ENCODE data around the gene CUBN. TPM values are rescaled to one million over a fixed set of nuclear protein-coding genes. Genes with fewer than 3 reads are reported as not detected.

Gene CUBN
- polyA plus RNA-seq, 2 of the 4 experiments (the other 2 are of a cell fraction) = 0.08 to 0.28 TPM

- WGBS (ENCODE audit: missing lambda C conversion rate) = 18% methylated on average over 8 of the region's 8 CpGs
Observed at GRCh38 chr10:16965740-16966447, 163.7 kb downstream of the CUBN start.

GRCh38 chr10:16965344-16965616, 164.3 kb downstream of the CUBN start:
- peaks cover 30% of the 10 kb centered on the region for H3K4me1 ChIP-seq
- DNase-seq (ENCODE audit: low read depth in 1 of 2, low spot score in 1 of 2) = no peak
- no peak overlapping the region for H3K27ac ChIP-seq
- H3K4me3 ChIP-seq = no peak overlapping the region
- ChIA-PET POLR2A (interaction anchor here (1.6 kb wide), 1 partner anchor 264 kb away, joined by 7 read pairs; no protein-coding TSS in a partner anchor), CTCF (no interaction called here)
- ATAC-seq = no peak
- no peak for FAIRE-seq
- TF ChIP-seq EHMT2 (IDR thresholded peaks at IDR 0.05; ENCODE audit: low read depth) = no peak
- TF ChIP-seq FOSL2 (IDR thresholded peaks at IDR 0.05) = no peak
- TF ChIP-seq FOSL2 (CRISPR knock-in tag; IDR thresholded peaks at IDR 0.05) = no peak
- TF ChIP-seq POLR2A (IDR thresholded peaks at IDR 0.05; ENCODE audit: low read length) = no peak
- no peak for TF ChIP-seq RNF2 (IDR thresholded peaks at IDR 0.05; ENCODE audit: borderline replicate concordance, low read depth)
- no peak for TF ChIP-seq MAFK (IDR thresholded peaks at IDR 0.05; ENCODE audit: partially characterized antibody)
- H3K9me3 ChIP-seq = no peaks in the 10 kb centered on the region
- 87% methylated on average over 7 of the region's 7 CpGs for WGBS (ENCODE audit: missing lambda C conversion rate)
- H3K4me2 ChIP-seq = no peak overlapping the region

More at GRCh38 chr10:16965740-16966447, 163.7 kb downstream of the CUBN start:
- Histone ChIP-seq H3K4me1 (peaks cover 30% of the 10 kb centered on the region), H3K27ac (peak overlapping the region; percentile 30 to 73; a peak in 4 of 6 replicates), H3K9me3 (no peaks in the 10 kb centered on the region), H3K4me3 (no peak overlapping the region), H3K4me2 (peak overlapping the region; percentile 66)
- CTCF ChIA-PET = interaction anchor here (0.6 kb wide), 1 partner anchor 74 kb away, joined by 3 read pairs; no protein-coding TSS in a partner anchor
- POLR2A ChIA-PET = interaction anchor here (1.0 to 1.6 kb wide), 2 partner anchors 261 to 263 kb away, joined by 3 to 7 read pairs; no protein-coding TSS in a partner anchor
- DNase-seq (ENCODE audit: low read depth in 1 of 2, low spot score in 1 of 2) (peak; percentile 60 to 64), FAIRE-seq (no peak), ATAC-seq (peak; percentile 87 to 88)
- no peak for TF ChIP-seq FOSL2 (IDR thresholded peaks at IDR 0.05)
- TF ChIP-seq FOSL2 (CRISPR knock-in tag; IDR thresholded peaks at IDR 0.05) = peak; percentile 31; the same call in 1 of the 2 replicates
- no peak for TF ChIP-seq HMGXB4 (CRISPR knock-in tag; IDR thresholded peaks at IDR 0.05; ENCODE audit: borderline replicate concordance)
- TF ChIP-seq TFCP2L1 (CRISPR knock-in tag; IDR thresholded peaks at IDR 0.05) = no peak
- TF ChIP-seq HOXB5 (CRISPR knock-in tag; IDR thresholded peaks at IDR 0.05) = no peak
- TF ChIP-seq MAFK (IDR thresholded peaks at IDR 0.05; ENCODE audit: partially characterized antibody) = no peak
- no peak for TF ChIP-seq HES2 (IDR thresholded peaks at IDR 0.05)
- peak in 1 of 2 experiments; percentile 13; a peak in 1 of 4 replicates for TF ChIP-seq CEBPB (IDR thresholded peaks at IDR 0.05)
- TF ChIP-seq RAD21 (conservative IDR thresholded peaks at IDR 0.05 in 1 of 2, IDR thresholded peaks at IDR 0.05 in 1 of 2) = no peak
- no peak for TF ChIP-seq FOXS1 (CRISPR knock-in tag; IDR thresholded peaks at IDR 0.05)
- no peak for TF ChIP-seq MYC (IDR thresholded peaks at IDR 0.05; ENCODE audit: borderline replicate concordance, low read length)
- 0 out of 2 replicates have a peak, but pooled peaks have one; percentile 49 for TF ChIP-seq EHMT2 (IDR thresholded peaks at IDR 0.05; ENCODE audit: low read depth)
- no peak for TF ChIP-seq SREBF2 (IDR thresholded peaks at IDR 0.05)
- no peak for TF ChIP-seq CBX8 (IDR thresholded peaks at IDR 0.05)
- TF ChIP-seq PBX3 (IDR thresholded peaks at IDR 0.05) = no peak
- TF ChIP-seq USF2 (IDR thresholded peaks at IDR 0.05) = no peak
